GM18505 (cell line): Measurements from ENCODE around the gene NR6A1.

Experiments used
- ATAC-seq: cut with Tn5 transposase; IDR thresholded peaks from one replicate; pipeline ENCODE4 v1.9.1; 2021; ENCODE audit not compliant: unreplicated experiment
- POLR2A ChIP-seq: IDR thresholded peaks from 4 replicates; pipeline ENCODE4 v1.6.1; 2011; ENCODE audit warnings: borderline replicate concordance; ENCODE audit not compliant: insufficient read depth, insufficient read length; ENCODE audit errors: extremely low read depth

NR6A1 gene

GRCh38 chr9:124551472-124552272 is 219.4 kb downstream of the NR6A1 start:
- no peak for TF ChIP-seq POLR2A
- ATAC-seq: no peak

- ATAC-seq: no peak
- TF ChIP-seq POLR2A: no peak
Observed at GRCh38 chr9:124550072-124550471, 221.0 kb downstream of the NR6A1 start.

- TF ChIP-seq POLR2A: no peak
- no peak for ATAC-seq
Observed at GRCh38 chr9:124549016-124549415, 222.1 kb downstream of the NR6A1 start.

GRCh38 chr9:124544535-124544934 is 226.6 kb downstream of the NR6A1 start:
- ATAC-seq: no peak
- TF ChIP-seq POLR2A: no peak

GRCh38 chr9:124541824-124542223 is 229.3 kb downstream of the NR6A1 start:
- no peak for ATAC-seq
- no peak for TF ChIP-seq POLR2A

GRCh38 chr9:124537926-124538325 is 233.2 kb downstream of the NR6A1 start:
- no peak for TF ChIP-seq POLR2A
- no peak for ATAC-seq

- no peak for TF ChIP-seq POLR2A
- no peak for ATAC-seq
Observed at GRCh38 chr9:124535846-124536245, 235.3 kb downstream of the NR6A1 start.

- ATAC-seq: no peak
- TF ChIP-seq POLR2A: no peak
Observed at GRCh38 chr9:124532897-124533296, 238.2 kb downstream of the NR6A1 start.

GRCh38 chr9:124531115-124531514 is 240.0 kb downstream of the NR6A1 start:
- ATAC-seq: no peak
- TF ChIP-seq POLR2A: no peak

- ATAC-seq: no peak
- TF ChIP-seq POLR2A: no peak
Observed at GRCh38 chr9:124530246-124530645, 240.9 kb downstream of the NR6A1 start.

GRCh38 chr9:124527781-124528180 is 243.3 kb downstream of the NR6A1 start:
- no peak for ATAC-seq
- TF ChIP-seq POLR2A: no peak

- no peak for TF ChIP-seq POLR2A
- no peak for ATAC-seq
Observed at GRCh38 chr9:124526174-124526573, 244.9 kb downstream of the NR6A1 start.

- TF ChIP-seq POLR2A: no peak
- ATAC-seq: no peak
Observed at GRCh38 chr9:124522121-124523098, 248.7 kb downstream of the NR6A1 start.
